Neuronal stem cell (in vitro differentiated cells): ENCODE data around the gene COQ8A.

Experiments used
- DNase-seq: peaks from one replicate; pipeline ENCODE4 v3.0.0-alpha.2; 2013; ENCODE audit warnings: low spot score
- H2AFZ ChIP-seq: one replicate; pipeline ENCODE4 v1.6.1; 2013; ENCODE audit warnings: mild to moderate bottlenecking, low read length, inconsistent platforms
- H2AK5ac ChIP-seq: 2 replicates; pipeline ENCODE4 v1.6.1; 2013; ENCODE audit warnings: low read depth, mild to moderate bottlenecking, inconsistent platforms, low read length, moderate library complexity, mixed read lengths
- H2BK120ac ChIP-seq: 2 replicates; pipeline ENCODE4 v1.6.1; 2013; ENCODE audit warnings: low read depth, mild to moderate bottlenecking, inconsistent platforms, low read length, moderate library complexity, mixed read lengths
- H2BK12ac ChIP-seq: one replicate; pipeline ENCODE4 v1.6.1; 2013; ENCODE audit warnings: low read length, inconsistent platforms
- H2BK15ac ChIP-seq: 2 replicates; pipeline ENCODE4 v1.6.1; 2013; ENCODE audit warnings: mild to moderate bottlenecking, low read length, inconsistent platforms, mixed read lengths
- H2BK5ac ChIP-seq: one replicate; pipeline ENCODE4 v1.6.1; 2013; ENCODE audit warnings: inconsistent platforms, mild to moderate bottlenecking, low read length, moderate library complexity
- H3K14ac ChIP-seq: one replicate; pipeline ENCODE4 v1.6.1; 2013; ENCODE audit warnings: low read length, inconsistent platforms
- H3K18ac ChIP-seq: 2 replicates; pipeline ENCODE4 v1.6.1; 2013; ENCODE audit warnings: low read length, inconsistent platforms
- H3K23ac ChIP-seq: 2 replicates; pipeline ENCODE4 v1.6.1; 2013; ENCODE audit warnings: low read depth, mild to moderate bottlenecking, mixed read lengths, low read length, inconsistent platforms; ENCODE audit not compliant: poor library complexity
- H3K27ac ChIP-seq: replicated peaks from 3 replicates; pipeline ENCODE4 v1.5.1; 2013; ENCODE audit warnings: low read length, inconsistent platforms
- H3K27me3 ChIP-seq, 3 experiments: 2 replicates each; pipeline ENCODE4 v1.6.1; 2013; ENCODE audit warnings: low read length in 3 of 3, mild to moderate bottlenecking in 2 of 3, inconsistent platforms in 1 of 3, low read depth in 1 of 3, mixed read lengths in 1 of 3, moderate library complexity in 1 of 3; ENCODE audit not compliant: control insufficient read depth in 3 of 3, insufficient read depth in 3 of 3
- H3K36me3 ChIP-seq, 2 donors: replicated peaks in 1 of 2; 2 replicates each; pipeline ENCODE4 v1.6.1; 2013; ENCODE audit warnings: low read length in 2 of 2; ENCODE audit not compliant: control insufficient read depth in 2 of 2, insufficient read depth in 2 of 2
- H3K4ac ChIP-seq: 2 replicates; pipeline ENCODE4 v1.6.1; 2013; ENCODE audit warnings: inconsistent platforms, mild to moderate bottlenecking, low read length, moderate library complexity
- H3K4me1 ChIP-seq, 2 donors: 1 replicate in 1 of 2; 2 replicates in 1 of 2; pipeline ENCODE4 v1.6.1; 2013; ENCODE audit warnings: low read length in 2 of 2, low read depth in 1 of 2; ENCODE audit not compliant: control insufficient read depth in 2 of 2, insufficient read depth in 1 of 2
- H3K4me2 ChIP-seq: one replicate; pipeline ENCODE4 v1.6.1; 2013; ENCODE audit warnings: mild to moderate bottlenecking, low read length, inconsistent platforms; ENCODE audit not compliant: insufficient read depth, poor library complexity, severe bottlenecking
- H3K4me3 ChIP-seq, 2 donors: 2 replicates each; pipeline ENCODE4 v1.5.1; 2013; ENCODE audit warnings: low read length in 2 of 2, mild to moderate bottlenecking in 2 of 2, inconsistent platforms in 1 of 2, moderate library complexity in 1 of 2
- H3K79me1 ChIP-seq: one replicate; pipeline ENCODE4 v1.6.1; 2013; ENCODE audit warnings: low read depth, mild to moderate bottlenecking, inconsistent platforms, low read length, moderate library complexity
- H3K9ac ChIP-seq: one replicate; pipeline ENCODE4 v1.6.1; 2013; ENCODE audit warnings: mild to moderate bottlenecking, low read depth, low read length, inconsistent platforms; ENCODE audit not compliant: poor library complexity
- H3K9me3 ChIP-seq, 2 donors: replicated peaks in 1 of 2; 2 replicates each; pipeline versions ENCODE3 to v1.6.1; 2013; ENCODE audit warnings: low read length in 2 of 2, mild to moderate bottlenecking in 2 of 2, inconsistent platforms in 1 of 2, low read depth in 1 of 2, mixed read lengths in 1 of 2, moderate library complexity in 1 of 2; ENCODE audit not compliant: control insufficient read depth in 2 of 2, insufficient read depth in 1 of 2
- H4K8ac ChIP-seq: one replicate; pipeline ENCODE4 v1.6.1; 2013; ENCODE audit warnings: low read depth, mild to moderate bottlenecking, inconsistent platforms, low read length, moderate library complexity
- H4K91ac ChIP-seq: one replicate; pipeline ENCODE4 v1.6.1; 2013; ENCODE audit warnings: low read length, low read depth, mild to moderate bottlenecking, inconsistent platforms; ENCODE audit not compliant: poor library complexity
- WGBS, 2 donors: extraction: QIAGEN DNeasy Blood & Tissue Kit; methylation state at CpG; one replicate each; pipeline ENCODE4 v1.1.7; 2013; ENCODE audit warnings: missing lambda C conversion rate in 2 of 2, mixed read lengths in 1 of 2; ENCODE audit not compliant: insufficient read length in 2 of 2, insufficient replicate concordance in 1 of 2; ENCODE audit errors: extremely low coverage in 2 of 2; 5-methylcytosine and 5-hydroxymethylcytosine counted together

Gene COQ8A

GRCh38 chr1:226946841-226947240 lies 6.7 kb downstream of the COQ8A start:
- no CpG with 5 or more reads among the region's 3 CpGs for WGBS, 2 donors

GRCh38 chr1:226948051-226948450 lies 8.0 kb downstream of the COQ8A start:
- Histone ChIP-seq H4K8ac (no peak overlapping the region), H3K27ac (no peak overlapping the region), H3K18ac (no peak overlapping the region), H2BK12ac (no peak overlapping the region), H3K14ac (no peak overlapping the region), H3K4me1 (peaks cover 6 to 8% of the 10 kb centered on the region in 2 donors), H3K79me1 (peaks cover 4% of the 10 kb centered on the region), H3K4ac (no peak overlapping the region), H3K4me3 (no peak overlapping the region), H3K4me2 (no peak overlapping the region), H2AFZ (no peak overlapping the region), H3K23ac (no peak overlapping the region), H2BK15ac (no peak overlapping the region), H2BK120ac (no peak overlapping the region), H3K36me3 (no peaks in the 10 kb centered on the region), H3K9me3 (peaks cover 2 to 6% of the 10 kb centered on the region in 2 donors), H2AK5ac (no peak overlapping the region), H3K27me3 (no peaks in the 10 kb centered on the region), H4K91ac (no peak overlapping the region), H3K9ac (no peak overlapping the region), H2BK5ac (no peak overlapping the region)
- WGBS, 2 donors = no CpG with 5 or more reads among the region's 2 CpGs
- no peak for DNase-seq

More at GRCh38 chr1:226946841-226947240, 6.7 kb downstream of the COQ8A start:
- Histone ChIP-seq H3K27ac (no peak overlapping the region), H3K4ac (no peak overlapping the region), H4K8ac (no peak overlapping the region), H3K79me1 (peaks cover 1% of the 10 kb centered on the region), H4K91ac (no peak overlapping the region), H3K18ac (no peak overlapping the region), H3K9me3 (peaks cover 2 to 6% of the 10 kb centered on the region in 2 donors), H3K14ac (no peak overlapping the region), H3K36me3 (no peaks in the 10 kb centered on the region), H2AFZ (no peak overlapping the region), H2BK12ac (no peak overlapping the region), H3K4me1 (peaks cover 8 to 16% of the 10 kb centered on the region in 2 donors), H3K23ac (no peak overlapping the region), H3K4me2 (no peak overlapping the region), H3K4me3 (no peak overlapping the region), H2BK120ac (no peak overlapping the region), H2BK15ac (no peak overlapping the region), H2BK5ac (no peak overlapping the region), H3K27me3 (no peaks in the 10 kb centered on the region), H3K9ac (no peak overlapping the region), H2AK5ac (no peak overlapping the region)
- no peak for DNase-seq

GRCh38 chr1:226948480-226948879 lies 8.4 kb downstream of the COQ8A start:
- Histone ChIP-seq H2AFZ (no peak overlapping the region), H4K91ac (no peak overlapping the region), H3K23ac (no peak overlapping the region), H3K18ac (no peak overlapping the region), H4K8ac (no peak overlapping the region), H3K79me1 (peaks cover 4% of the 10 kb centered on the region), H3K27me3 (no peaks in the 10 kb centered on the region), H3K9me3 (peaks cover 2 to 6% of the 10 kb centered on the region in 2 donors), H3K4me1 (peaks cover 6 to 9% of the 10 kb centered on the region in 2 donors), H2AK5ac (no peak overlapping the region), H3K14ac (no peak overlapping the region), H3K9ac (no peak overlapping the region), H3K4ac (no peak overlapping the region), H2BK15ac (no peak overlapping the region), H3K27ac (no peak overlapping the region), H2BK5ac (no peak overlapping the region), H3K36me3 (no peaks in the 10 kb centered on the region), H3K4me2 (no peak overlapping the region), H3K4me3 (no peak overlapping the region), H2BK120ac (no peak overlapping the region), H2BK12ac (no peak overlapping the region)
- WGBS, 2 donors = no CpG with 5 or more reads among the region's 6 CpGs
- DNase-seq = no peak

- no peak overlapping the region for H3K18ac ChIP-seq
Measured at GRCh38 chr1:226948996-226949395, 8.9 kb downstream of the COQ8A start.

More at GRCh38 chr1:226948996-226949395, 8.9 kb downstream of the COQ8A start:
- Histone ChIP-seq H3K4ac (no peak overlapping the region), H3K4me3 (no peak overlapping the region), H3K14ac (no peak overlapping the region), H2BK15ac (no peak overlapping the region), H3K27me3 (no peaks in the 10 kb centered on the region), H3K9me3 (peaks cover 2 to 6% of the 10 kb centered on the region in 2 donors), H2BK5ac (no peak overlapping the region), H3K36me3 (no peaks in the 10 kb centered on the region), H2BK120ac (no peak overlapping the region), H3K79me1 (peaks cover 4% of the 10 kb centered on the region), H2AFZ (no peak overlapping the region), H3K4me1 (peaks cover 8 to 10% of the 10 kb centered on the region in 2 donors), H3K4me2 (no peak overlapping the region), H4K8ac (no peak overlapping the region), H3K9ac (no peak overlapping the region), H3K27ac (no peak overlapping the region), H4K91ac (no peak overlapping the region), H2BK12ac (no peak overlapping the region), H2AK5ac (no peak overlapping the region), H3K23ac (no peak overlapping the region)
- no peak for DNase-seq
- no CpG with 5 or more reads among the region's 15 CpGs for WGBS, 2 donors
